Mesenchymal stem cell (in vitro differentiated cells and primary cell): Measurements from ENCODE around the gene KCNMB2.

Experiments used
- DNase-seq: peaks from one replicate; pipeline ENCODE4 v3.0.0-alpha.2; 2013
- H2AFZ ChIP-seq: one replicate; pipeline ENCODE4 v1.6.1; 2013; ENCODE audit warnings: low read depth, mild to moderate bottlenecking, control low read depth, inconsistent platforms, low read length, moderate library complexity
- H2AK5ac ChIP-seq: 2 replicates; pipeline ENCODE4 v1.6.1; 2013; ENCODE audit warnings: low read length, moderate library complexity, mild to moderate bottlenecking, inconsistent platforms; ENCODE audit not compliant: severe bottlenecking
- H2BK120ac ChIP-seq: one replicate; pipeline ENCODE4 v1.6.1; 2013; ENCODE audit warnings: low read depth, mild to moderate bottlenecking, inconsistent platforms, low read length, moderate library complexity
- H2BK12ac ChIP-seq, 2 experiments: one replicate each; pipeline ENCODE4 v1.6.1; 2013; ENCODE audit warnings: inconsistent platforms in 2 of 2, low read length in 2 of 2, mild to moderate bottlenecking in 2 of 2, moderate library complexity in 2 of 2, control low read depth in 1 of 2
- H2BK15ac ChIP-seq: one replicate; pipeline ENCODE4 v1.6.1; 2013; ENCODE audit warnings: mild to moderate bottlenecking, low read depth, inconsistent platforms; ENCODE audit not compliant: poor library complexity, severe bottlenecking
- H2BK5ac ChIP-seq: 2 replicates; pipeline ENCODE4 v1.6.1; 2013; ENCODE audit warnings: low read depth, mild to moderate bottlenecking, low read length, control low read depth, inconsistent platforms; ENCODE audit not compliant: poor library complexity, severe bottlenecking
- H3K14ac ChIP-seq, 2 experiments: one replicate each; pipeline ENCODE4 v1.6.1; 2013; ENCODE audit warnings: inconsistent platforms in 2 of 2, low read length in 2 of 2, control low read depth in 1 of 2, mild to moderate bottlenecking in 1 of 2, moderate library complexity in 1 of 2
- H3K18ac ChIP-seq, 2 experiments: one replicate each; pipeline ENCODE4 v1.6.1; 2013; ENCODE audit warnings: inconsistent platforms in 2 of 2, low read length in 2 of 2, control low read depth in 1 of 2, low read depth in 1 of 2, mild to moderate bottlenecking in 1 of 2
- H3K23ac ChIP-seq, 2 experiments: one replicate each; pipeline ENCODE4 v1.6.1; 2013; ENCODE audit warnings: inconsistent platforms in 2 of 2, low read length in 2 of 2, mild to moderate bottlenecking in 2 of 2, moderate library complexity in 2 of 2, control low read depth in 1 of 2
- H3K27ac ChIP-seq: 2 replicates; pipeline ENCODE4 v1.5.1; 2013; ENCODE audit warnings: mild to moderate bottlenecking, moderate library complexity, low read length, control low read depth, inconsistent platforms; ENCODE audit not compliant: poor library complexity, severe bottlenecking
- H3K27me3 ChIP-seq, 2 experiments: 2 replicates each; pipeline versions ENCODE4 v1.6.1 to v1.7.0; 2013; ENCODE audit warnings: low read length in 2 of 2, mild to moderate bottlenecking in 2 of 2, moderate library complexity in 2 of 2, control low read depth in 1 of 2, inconsistent platforms in 1 of 2; ENCODE audit not compliant: control insufficient read depth in 1 of 2, insufficient read depth in 1 of 2
- H3K36me3 ChIP-seq, 2 experiments: 2 replicates each; pipeline versions ENCODE4 v1.6.1 to v1.7.0; 2013; ENCODE audit warnings: low read length in 2 of 2, control low read depth in 1 of 2, inconsistent platforms in 1 of 2, low read depth in 1 of 2, mild to moderate bottlenecking in 1 of 2; ENCODE audit not compliant: insufficient read depth in 2 of 2, control insufficient read depth in 1 of 2
- H3K4ac ChIP-seq, 2 experiments: one replicate each; pipeline ENCODE4 v1.6.1; 2013; ENCODE audit warnings: inconsistent platforms in 2 of 2, low read length in 2 of 2, mild to moderate bottlenecking in 2 of 2, moderate library complexity in 2 of 2, control low read depth in 1 of 2, low read depth in 1 of 2
- H3K4me1 ChIP-seq: 2 replicates; pipeline ENCODE4 v1.6.1; 2013; ENCODE audit warnings: low read depth, low read length, control low read depth; ENCODE audit not compliant: control insufficient read depth, insufficient read depth
- H3K4me2 ChIP-seq: 2 replicates; pipeline ENCODE4 v1.6.1; 2013; ENCODE audit warnings: low read length, mild to moderate bottlenecking, inconsistent platforms; ENCODE audit not compliant: poor library complexity, severe bottlenecking
- H3K4me3 ChIP-seq, 2 experiments: 2 replicates each; pipeline versions ENCODE4 v1.5.1 to v1.7.0; 2013; ENCODE audit warnings: low read length in 2 of 2, mild to moderate bottlenecking in 2 of 2, control low read depth in 1 of 2, low read depth in 1 of 2; ENCODE audit not compliant: insufficient read depth in 1 of 2
- H3K79me1 ChIP-seq: replicated peaks from 2 replicates; pipeline ENCODE4 v1.6.1; 2013; ENCODE audit warnings: mild to moderate bottlenecking, control low read depth, low read length, inconsistent platforms; ENCODE audit not compliant: poor library complexity, severe bottlenecking
- H3K9ac ChIP-seq: 2 replicates; pipeline ENCODE4 v1.7.0; 2013; ENCODE audit warnings: mild to moderate bottlenecking, low read length, moderate library complexity
- H3K9me3 ChIP-seq: 2 replicates; pipeline ENCODE4 v1.7.0; 2013; ENCODE audit warnings: mild to moderate bottlenecking, low read length; ENCODE audit not compliant: control insufficient read depth
- H4K8ac ChIP-seq: one replicate; pipeline ENCODE4 v1.6.1; 2013; ENCODE audit warnings: inconsistent platforms, mild to moderate bottlenecking, low read length, moderate library complexity
- H4K91ac ChIP-seq: one replicate; pipeline ENCODE4 v1.6.1; 2013; ENCODE audit warnings: mild to moderate bottlenecking, low read length, inconsistent platforms
- WGBS: methylation state at CpG from one replicate; pipeline ENCODE4 v1.1.7; 2013; ENCODE audit warnings: mixed read lengths; 5-methylcytosine and 5-hydroxymethylcytosine counted together

Gene KCNMB2

DNA sequence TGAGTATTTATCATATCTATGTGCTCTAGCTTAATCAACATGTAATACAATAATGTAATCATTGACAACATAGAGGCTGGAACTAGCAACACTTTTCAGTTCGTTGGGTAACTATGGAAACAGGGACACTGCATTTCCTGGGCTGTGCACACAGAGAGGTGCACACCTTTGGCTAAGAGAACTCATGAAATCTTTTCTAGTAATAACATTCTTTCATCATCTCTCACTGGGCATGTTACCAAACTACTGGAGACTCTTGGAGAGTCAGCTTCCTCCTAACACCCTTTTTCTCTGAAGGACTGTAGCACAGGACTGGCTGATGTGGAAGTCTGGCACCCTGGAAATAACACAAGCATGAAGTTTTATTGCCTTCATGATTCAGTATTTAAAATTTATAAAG lies 135.6 kb downstream of the KCNMB2 start:
- Histone ChIP-seq H2BK12ac (no peak overlapping the region), H3K79me1 (no peaks in the 10 kb centered on the region), H2AK5ac (no peak overlapping the region), H3K14ac (no peak overlapping the region), H3K23ac (no peak overlapping the region), H3K27me3 (no peaks in the 10 kb centered on the region), H3K27ac (no peak overlapping the region), H3K4me1 (no peaks in the 10 kb centered on the region), H2BK5ac (no peak overlapping the region), H3K36me3 (no peaks in the 10 kb centered on the region), H3K4ac (no peak overlapping the region), H3K4me3 (no peak overlapping the region), H3K9ac (no peak overlapping the region), H2BK120ac (no peak overlapping the region), H3K4me2 (no peak overlapping the region), H3K9me3 (no peaks in the 10 kb centered on the region), H3K18ac (no peak overlapping the region), H2AFZ (no peak overlapping the region), H2BK15ac (no peak overlapping the region), H4K91ac (no peak overlapping the region), H4K8ac (no peak overlapping the region)
- DNase-seq, result peak; percentile 44
- WGBS, result 67% methylated on average over 1 of the region's 1 CpG

DNA sequence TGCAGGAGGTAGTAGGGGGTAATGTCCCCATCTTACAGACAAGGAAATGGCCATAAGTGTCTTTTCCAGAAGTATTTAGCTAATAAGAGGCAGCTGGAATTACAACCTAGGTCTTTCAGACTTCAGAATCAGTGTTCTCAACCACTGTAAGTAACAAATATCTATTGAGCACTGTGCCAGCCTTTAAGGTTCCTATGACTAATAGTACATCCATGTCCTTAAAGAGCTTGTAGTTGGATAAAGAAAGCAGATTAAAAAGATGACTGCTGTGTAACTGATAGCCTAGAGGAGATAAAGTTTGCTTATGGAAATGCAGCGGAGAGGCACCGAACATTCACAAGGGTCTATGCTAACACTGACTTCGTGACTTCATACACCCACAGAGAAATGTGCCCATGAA lies 136.0 kb downstream of the KCNMB2 start:
- no peak overlapping the region for H2BK12ac ChIP-seq
- H3K14ac ChIP-seq, result no peak overlapping the region
- H2AK5ac ChIP-seq, result no peak overlapping the region
- H2AFZ ChIP-seq, result no peak overlapping the region
- H3K4ac ChIP-seq, result no peak overlapping the region
- H3K4me2 ChIP-seq, result no peak overlapping the region
- H4K91ac ChIP-seq, result no peak overlapping the region
- DNase-seq, result peak; percentile 15
- WGBS, result 100% methylated on average over 1 of the region's 3 CpGs
- H3K18ac ChIP-seq, result no peak overlapping the region
- H2BK120ac ChIP-seq, result no peak overlapping the region
- no peaks in the 10 kb centered on the region for H3K79me1 ChIP-seq
- no peak overlapping the region for H3K27ac ChIP-seq
- no peaks in the 10 kb centered on the region for H3K4me1 ChIP-seq
- H4K8ac ChIP-seq, result no peak overlapping the region
- no peak overlapping the region for H3K23ac ChIP-seq
- H3K9ac ChIP-seq, result no peak overlapping the region
- H2BK15ac ChIP-seq, result no peak overlapping the region
- H3K36me3 ChIP-seq, result no peaks in the 10 kb centered on the region
- H3K4me3 ChIP-seq, result no peak overlapping the region
- H3K9me3 ChIP-seq, result no peaks in the 10 kb centered on the region
- no peak overlapping the region for H2BK5ac ChIP-seq
- H3K27me3 ChIP-seq, result no peaks in the 10 kb centered on the region

DNA sequence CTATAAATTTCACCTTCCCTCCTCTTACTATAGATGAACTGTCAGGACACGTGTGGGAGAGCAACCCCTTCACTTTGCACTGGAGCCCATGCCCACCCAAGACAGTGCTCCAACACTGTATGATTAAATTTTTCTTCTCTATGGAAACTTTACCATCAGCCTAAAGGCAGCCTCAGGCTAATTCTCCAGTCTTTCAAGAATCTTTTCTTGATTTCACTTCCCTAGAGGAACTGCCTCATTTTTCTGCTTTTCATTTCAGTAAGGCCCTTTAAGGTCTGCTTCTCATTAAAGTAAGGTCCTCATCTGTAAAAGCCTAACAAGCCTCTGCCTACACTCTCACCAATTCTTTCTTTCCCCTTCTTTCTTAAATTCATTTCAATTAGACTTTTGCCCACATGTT lies 137.3 kb downstream of the KCNMB2 start:
- Histone ChIP-seq H3K79me1 (no peaks in the 10 kb centered on the region), H2AFZ (no peak overlapping the region), H2AK5ac (no peak overlapping the region), H3K9me3 (no peaks in the 10 kb centered on the region), H3K4me1 (no peaks in the 10 kb centered on the region), H3K27ac (no peak overlapping the region), H3K9ac (no peak overlapping the region), H3K4me2 (no peak overlapping the region), H2BK12ac (no peak overlapping the region), H2BK120ac (no peak overlapping the region), H3K14ac (no peak overlapping the region), H2BK5ac (no peak overlapping the region), H4K91ac (no peak overlapping the region), H3K27me3 (no peaks in the 10 kb centered on the region), H3K36me3 (no peaks in the 10 kb centered on the region), H2BK15ac (no peak overlapping the region), H3K4ac (no peak overlapping the region), H3K23ac (no peak overlapping the region), H3K18ac (no peak overlapping the region), H3K4me3 (no peak overlapping the region), H4K8ac (no peak overlapping the region)
- DNase-seq, result no peak
- 72% methylated on average over 1 of the region's 1 CpG for WGBS

DNA sequence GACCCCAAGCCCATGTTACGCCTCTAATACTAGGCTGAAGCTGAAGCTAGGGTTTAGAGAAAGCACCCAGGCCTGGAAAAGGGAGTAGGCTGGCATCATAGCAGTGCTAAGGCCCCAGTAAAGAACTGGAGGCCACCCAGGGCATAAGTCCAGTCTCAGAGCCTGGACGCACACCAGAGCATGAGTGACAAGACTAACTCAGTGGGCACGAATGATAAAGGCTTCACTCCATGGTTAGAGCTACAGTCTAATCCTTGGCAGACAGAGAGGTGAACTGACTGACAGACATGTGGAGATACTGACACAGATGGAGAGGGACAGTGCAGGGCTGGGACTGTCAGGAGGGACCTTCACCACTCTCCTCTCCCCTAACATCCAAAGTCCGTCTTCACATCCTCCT lies 139.8 kb downstream of the KCNMB2 start:
- no peak for DNase-seq
- no peak overlapping the region for H2BK5ac ChIP-seq
- H3K18ac ChIP-seq, result no peak overlapping the region
- no peaks in the 10 kb centered on the region for H3K79me1 ChIP-seq
- 95% methylated on average over 4 of the region's 4 CpGs for WGBS
- no peaks in the 10 kb centered on the region for H3K27me3 ChIP-seq
- H2AK5ac ChIP-seq, result no peak overlapping the region
- H3K36me3 ChIP-seq, result no peaks in the 10 kb centered on the region
- H2AFZ ChIP-seq, result no peak overlapping the region
- no peak overlapping the region for H2BK15ac ChIP-seq
- H2BK12ac ChIP-seq, result no peak overlapping the region
- H3K23ac ChIP-seq, result no peak overlapping the region
- no peak overlapping the region for H3K4me2 ChIP-seq
- no peak overlapping the region for H4K91ac ChIP-seq
- no peak overlapping the region for H3K14ac ChIP-seq
- H3K9me3 ChIP-seq, result no peaks in the 10 kb centered on the region
- H3K27ac ChIP-seq, result no peak overlapping the region
- H2BK120ac ChIP-seq, result no peak overlapping the region
- no peak overlapping the region for H3K9ac ChIP-seq
- no peak overlapping the region for H3K4me3 ChIP-seq
- H3K4ac ChIP-seq, result no peak overlapping the region
- H4K8ac ChIP-seq, result no peak overlapping the region
- no peaks in the 10 kb centered on the region for H3K4me1 ChIP-seq
